OCI-LY7 (cell line): ENCODE results near the gene MOCS1. TPM values are rescaled to one million over a fixed set of nuclear protein-coding genes. Genes with fewer than 3 reads are reported as not detected.

Experiments used
- BruUV-seq: library from RNA; stranded (reverse); fragments of 400-500 nt; replicated peaks from 2 replicates; lab custom pipeline; 2021; lab: Mats Ljungman, UMichigan
- CTCF ChIA-PET: fragments of 300-600 bp; sonication (Branson Sonifier 250); formaldehyde crosslinking; loops from one replicate; lab custom pipeline; 2022; ENCODE audit warnings: antibody characterized with exemption; ENCODE audit not compliant: unreplicated experiment; lab: Charles Lee
- POLR2A ChIA-PET: fragments of 300-600 bp; sonication (Branson Sonifier 250); formaldehyde crosslinking; loops from one replicate; lab custom pipeline; 2022; ENCODE audit warnings: antibody characterized with exemption; lab: Charles Lee
- DNase-seq: peaks from one replicate; pipeline ENCODE4 v3.0.0-alpha.2; 2015; ENCODE audit warnings: low spot score
- H2AFZ ChIP-seq: fragments of 200-600 bp; sonication (generic), shearing (Covaris generic); 2 replicates; pipeline ENCODE4 v1.6.1; 2014; ENCODE audit warnings: mild to moderate bottlenecking, antibody characterized with exemption, low read length, moderate library complexity
- H3K27ac ChIP-seq: fragments of 200-600 bp; sonication (generic); 2 replicates; pipeline ENCODE4 v1.5.1; 2014; ENCODE audit warnings: mixed run types, low read depth, mild to moderate bottlenecking, moderate library complexity, low read length, inconsistent platforms; ENCODE audit not compliant: poor library complexity, severe bottlenecking
- H3K36me3 ChIP-seq: fragments of 200-600 bp; sonication (generic); 2 replicates; pipeline ENCODE4 v1.6.1; 2014; ENCODE audit warnings: mild to moderate bottlenecking, antibody characterized with exemption, low read length, moderate library complexity, mixed read lengths; ENCODE audit not compliant: insufficient read depth
- H3K4me1 ChIP-seq: fragments of 200-600 bp; sonication (generic); 2 replicates; pipeline ENCODE4 v1.5.1; 2014; ENCODE audit warnings: mild to moderate bottlenecking, low read length; ENCODE audit not compliant: insufficient read depth, poor library complexity, severe bottlenecking
- H3K4me2 ChIP-seq: fragments of 200-600 bp; sonication (generic); 2 replicates; pipeline ENCODE4 v1.6.1; 2014; ENCODE audit warnings: mild to moderate bottlenecking, low read length
- H3K4me3 ChIP-seq: fragments of 200-600 bp; sonication (generic); 2 replicates; pipeline ENCODE4 v1.5.1; 2014; ENCODE audit warnings: mild to moderate bottlenecking, low read depth, low read length; ENCODE audit not compliant: poor library complexity, severe bottlenecking
- H3K79me2 ChIP-seq: fragments of 200-600 bp; sonication (generic); 2 replicates; pipeline ENCODE4 v1.6.1; 2016; ENCODE audit warnings: low read depth, mild to moderate bottlenecking, low read length, moderate library complexity, mixed read lengths; ENCODE audit not compliant: insufficient read depth
- H3K9me2 ChIP-seq: fragments of 200-600 bp; sonication (generic); 2 replicates; pipeline ENCODE4 v1.6.1; 2016; ENCODE audit warnings: mild to moderate bottlenecking, low read length, mixed read lengths; ENCODE audit not compliant: insufficient read depth
- H3K9me3 ChIP-seq: fragments of 200-600 bp; sonication (generic); 2 replicates; pipeline ENCODE4 v1.6.1; 2014; ENCODE audit warnings: mild to moderate bottlenecking, mixed run types, low read length, mixed read lengths
- H4K20me1 ChIP-seq: fragments of 200-600 bp; sonication (generic); 2 replicates; pipeline ENCODE4 v1.6.1; 2014; ENCODE audit warnings: mild to moderate bottlenecking, antibody characterized with exemption, low read length, moderate library complexity, mixed read lengths; ENCODE audit not compliant: insufficient read depth
- CTCF ChIP-seq: fragments of 200-600 bp; sonication (generic); conservative IDR thresholded peaks from 2 replicates; pipeline ENCODE4 v1.5.1; 2014; ENCODE audit warnings: mild to moderate bottlenecking, antibody characterized with exemption, low read length, moderate library complexity, mixed read lengths
- EZH2phosphoT487 ChIP-seq: fragments of 200-600 bp; sonication (generic); IDR thresholded peaks from 2 replicates; pipeline ENCODE4 v1.6.1; 2018; ENCODE audit warnings: low read depth, borderline replicate concordance, mild to moderate bottlenecking, mixed run types, antibody characterized with exemption, low read length, moderate library complexity, mixed read lengths
- intact Hi-C: fragments of 100-400 bp; cut with micrococcal nuclease; formaldehyde crosslinking; loops from one replicate; pipeline ENCODE4 v1.10.0; 2022; ENCODE audit not compliant: unreplicated experiment
- total RNA-seq, 2 experiments: library from RNA; depleted of rRNA in 1 of 2; stranded (reverse); fragments of >200 nt in 1 of 2; shearing (Covaris generic) in 1 of 2; gene quantifications; 2 replicates each; pipeline ENCODE4 v1.2.3, GENCODE V29; 2014 to 2022

Gene MOCS1
- total RNA-seq, 2 experiments from 2014 or later = not detected

- Histone ChIP-seq H3K9me2 (no peaks in the 10 kb centered on the region), H2AFZ (no peak overlapping the region), H3K79me2 (no peaks in the 10 kb centered on the region), H3K4me3 (no peak overlapping the region), H3K36me3 (no peaks in the 10 kb centered on the region), H3K4me1 (no peaks in the 10 kb centered on the region), H3K4me2 (no peak overlapping the region), H4K20me1 (no peaks in the 10 kb centered on the region), H3K27ac (no peak overlapping the region), H3K9me3 (no peaks in the 10 kb centered on the region)
- DNase-seq = no peak
- intact Hi-C loops = no loop called here
- no peak for TF ChIP-seq CTCF
- TF ChIP-seq EZH2phosphoT487 = no peak
- CTCF ChIA-PET = no interaction called here
- BruUV-seq = no TSS peak
- POLR2A ChIA-PET = no interaction called here
Measured at GRCh38 chr6:39945626-39946025, 11.4 kb upstream of the MOCS1 start.

- DNase-seq = no peak
Measured at GRCh38 chr6:39942903-39943580, 8.8 kb upstream of the MOCS1 start.

More at GRCh38 chr6:39942903-39943580, 8.8 kb upstream of the MOCS1 start:
- Histone ChIP-seq H3K4me2 (no peak overlapping the region), H3K79me2 (no peaks in the 10 kb centered on the region), H3K9me2 (no peaks in the 10 kb centered on the region), H3K4me1 (no peaks in the 10 kb centered on the region), H3K36me3 (no peaks in the 10 kb centered on the region), H4K20me1 (no peaks in the 10 kb centered on the region), H3K9me3 (no peaks in the 10 kb centered on the region), H3K27ac (no peak overlapping the region), H3K4me3 (no peak overlapping the region), H2AFZ (no peak overlapping the region)
- TF ChIP-seq EZH2phosphoT487 = no peak
- no peak for TF ChIP-seq CTCF
- intact Hi-C loops = no loop called here
- BruUV-seq = no TSS peak
- POLR2A ChIA-PET = interaction anchor here (0.7 kb wide), 1 partner anchor 650 kb away, joined by 3 read pairs; no protein-coding TSS in a partner anchor
- CTCF ChIA-PET = no interaction called here
